Liver (tissue), 9 donors: ENCODE measurements around the gene KDM4C. TPM values are rescaled to one million over a fixed set of nuclear protein-coding genes. Genes with fewer than 3 reads are reported as not detected.
A peak's percentile ranks its signal among the peaks of the same experiment; 100 is the strongest.

Source experiments
- DNase-seq: peaks from one replicate; pipeline ENCODE4 v3.0.0-alpha.2; 2017; ENCODE audit warnings: low spot score
- H3K27ac ChIP-seq, 2 donors: one replicate each; pipeline ENCODE4 v1.7.0; 2013; ENCODE audit warnings: inconsistent platforms in 2 of 2, low read length in 2 of 2, control low read depth in 1 of 2, low read depth in 1 of 2, mild to moderate bottlenecking in 1 of 2
- H3K27me3 ChIP-seq, 4 donors: one replicate each; pipeline versions ENCODE4 v1.6.1 to v1.7.0; 2013; ENCODE audit warnings: low read length in 3 of 4, inconsistent platforms in 1 of 4, mild to moderate bottlenecking in 1 of 4, moderate library complexity in 1 of 4; ENCODE audit not compliant: control insufficient read depth in 4 of 4, insufficient read depth in 4 of 4
- H3K36me3 ChIP-seq, 4 donors: one replicate each; pipeline versions ENCODE4 v1.6.1 to v1.7.0; 2013; ENCODE audit warnings: low read length in 3 of 4, mild to moderate bottlenecking in 3 of 4, low read depth in 1 of 4, moderate library complexity in 1 of 4; ENCODE audit not compliant: control insufficient read depth in 4 of 4, insufficient read depth in 3 of 4
- H3K4me1 ChIP-seq, 4 donors: one replicate each; pipeline versions ENCODE4 v1.6.1 to v1.7.0; 2013; ENCODE audit warnings: low read length in 3 of 4, mild to moderate bottlenecking in 3 of 4, moderate library complexity in 1 of 4; ENCODE audit not compliant: control insufficient read depth in 4 of 4, insufficient read depth in 4 of 4
- H3K4me3 ChIP-seq, 3 donors: one replicate each; pipeline versions ENCODE4 v1.6.1 to v1.7.0; 2013; ENCODE audit warnings: low read length in 3 of 3, control low read depth in 1 of 3, low read depth in 1 of 3, mild to moderate bottlenecking in 1 of 3
- H3K9ac ChIP-seq, 2 donors: one replicate each; pipeline ENCODE4 v1.7.0; 2013; ENCODE audit warnings: low read length in 2 of 2, mild to moderate bottlenecking in 2 of 2, moderate library complexity in 2 of 2, control low read depth in 1 of 2, low read depth in 1 of 2
- H3K9me3 ChIP-seq, 4 donors: one replicate each; pipeline versions ENCODE4 v1.6.1 to v1.7.0; 2013; ENCODE audit warnings: low read length in 3 of 4; ENCODE audit not compliant: control insufficient read depth in 4 of 4
- FOXA1 ChIP-seq: IDR thresholded peaks from 2 replicates; pipeline ENCODE4 v1.6.1; 2016; ENCODE audit warnings: antibody characterized with exemption
- FOXA2 ChIP-seq: IDR thresholded peaks from 2 replicates; pipeline ENCODE4 v1.6.1; 2016; ENCODE audit warnings: antibody characterized with exemption
- GABPA ChIP-seq, 2 donors: IDR thresholded peaks in 1 of 2; conservative IDR thresholded peaks in 1 of 2; 2 replicates each; pipeline ENCODE4 v1.6.1; 2016; ENCODE audit warnings: antibody characterized with exemption in 2 of 2, mild to moderate bottlenecking in 1 of 2, moderate library complexity in 1 of 2
- JUND ChIP-seq, 2 donors: IDR thresholded peaks; 2 replicates each; pipeline ENCODE4 v1.6.1; 2016; ENCODE audit warnings: antibody characterized with exemption in 2 of 2
- NR2F2 ChIP-seq: IDR thresholded peaks from 2 replicates; pipeline ENCODE4 v1.6.1; 2016; ENCODE audit warnings: antibody characterized with exemption
- RXRA ChIP-seq, 2 donors: IDR thresholded peaks; 2 replicates each; pipeline ENCODE4 v1.6.1; 2017 to 2018; ENCODE audit warnings: antibody characterized with exemption in 2 of 2, mild to moderate bottlenecking in 1 of 2
- SP1 ChIP-seq: IDR thresholded peaks from 2 replicates; pipeline ENCODE4 v1.6.1; 2018; ENCODE audit warnings: antibody characterized with exemption, mild to moderate bottlenecking
- TAF1 ChIP-seq: conservative IDR thresholded peaks from 2 replicates; pipeline ENCODE4 v1.6.1; 2016; ENCODE audit warnings: antibody characterized with exemption, mild to moderate bottlenecking
- YY1 ChIP-seq: IDR thresholded peaks from 2 replicates; pipeline ENCODE4 v1.6.1; 2016; ENCODE audit warnings: antibody characterized with exemption, mild to moderate bottlenecking
- WGBS: extraction: QIAGEN DNeasy Blood & Tissue Kit; methylation state at CpG from one replicate; pipeline ENCODE4 v1.1.7; 2013; 5-methylcytosine and 5-hydroxymethylcytosine counted together
- polyA plus RNA-seq, 2 donors: library from polyadenylated mRNA; stranded (reverse) in 1 of 2; unstranded in 1 of 2; fragments of 200-250 nt in 1 of 2; fragments of >200 nt in 1 of 2; fragmentation: Nextera tagmentation in 1 of 2; extraction: Ambion mirVana in 1 of 2; gene quantifications; one replicate each; pipeline versions ENCODE4 v1.2.1 to v1.2.3, GENCODE V29; 2013 to 2015
- total RNA-seq, 2 donors: library from RNA; depleted of rRNA; stranded (reverse); fragments of >200 nt; gene quantifications; one replicate each; pipeline ENCODE4 v1.2.3, GENCODE V29; 2014
- TF ChIP-seq, protein P1 (sequence below): fragments of 150-350 bp; IDR thresholded peaks from 2 replicates; pipeline ENCODE4 v1.5.1; 2017; ENCODE audit warnings: improper control_type of control experiment, low read depth, low read length; ENCODE audit not compliant: missing input control
- TF ChIP-seq, protein P2 (sequence below): IDR thresholded peaks from 2 replicates; pipeline ENCODE4 v1.6.1; 2016; ENCODE audit warnings: antibody characterized with exemption, mild to moderate bottlenecking
- TF ChIP-seq, protein P3 (sequence below): IDR thresholded peaks from 2 replicates; pipeline ENCODE4 v1.6.1; 2016; ENCODE audit warnings: antibody characterized with exemption
- donor health status: healthy.
- donor health status: healthy.
- donor health status: healthy.
- donor health status: healthy.
- donor health status: healthy.

The KDM4C gene
- total and polyA plus RNA-seq, 4 donors = 4.3 to 40.2 (median 24.0) TPM

DNA sequence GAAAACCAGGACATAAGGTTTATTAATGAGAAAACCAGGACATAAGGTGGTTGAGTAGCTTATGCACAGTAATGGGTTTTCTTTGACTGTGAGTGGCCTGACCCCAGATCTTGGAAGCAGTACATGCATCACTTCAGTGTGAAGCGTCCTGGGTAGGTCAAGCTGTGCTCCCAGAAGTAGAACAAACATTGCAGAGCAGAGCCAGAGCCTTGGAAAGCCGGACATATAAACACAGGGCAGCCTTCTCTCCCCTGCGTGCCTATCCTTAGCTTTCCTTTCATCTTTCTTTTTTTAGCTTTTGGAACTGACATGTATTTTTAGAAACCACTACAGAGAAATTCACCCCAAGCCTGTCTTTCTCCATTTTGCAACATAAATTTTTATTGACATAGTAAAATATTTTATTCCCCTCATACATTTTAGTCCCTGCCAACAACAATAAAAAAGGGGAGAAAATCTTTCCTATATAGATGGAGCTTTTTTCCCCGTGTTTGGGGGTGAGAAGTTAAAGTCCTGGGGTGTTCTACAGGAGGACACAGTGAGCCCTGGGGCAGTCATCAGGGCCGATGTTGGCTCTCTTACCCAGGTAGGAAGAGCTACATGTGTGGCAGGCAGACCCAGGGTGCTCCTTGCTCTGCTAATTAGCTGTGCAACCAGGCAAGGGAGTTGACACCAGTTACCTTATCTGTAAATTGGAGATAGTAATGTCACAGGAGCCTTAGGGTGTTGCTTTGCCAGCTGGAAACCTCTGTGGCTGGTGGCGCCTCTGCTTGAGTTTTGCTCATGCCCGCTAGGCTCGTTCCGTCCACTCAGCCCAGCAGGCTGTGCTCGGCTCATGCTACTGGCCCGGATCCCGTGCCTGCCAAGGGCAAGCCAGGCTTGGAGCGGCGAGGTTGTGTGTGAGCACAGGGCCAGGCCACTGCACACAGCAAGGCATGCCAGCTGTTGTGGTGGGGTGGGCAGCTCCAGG is 389.6 kb downstream of the KDM4C start:
- DNase-seq = no peak
- Histone ChIP-seq H3K9ac (no peak overlapping the region), H3K4me1 (no peaks in the 10 kb centered on the region), H3K36me3 (peaks cover 0 to 9% (median 0%) of the 10 kb centered on the region in 4 donors), H3K27me3 (no peaks in the 10 kb centered on the region), H3K9me3 (no peaks in the 10 kb centered on the region), H3K4me3 (no peak overlapping the region), H3K27ac (no peak overlapping the region)
- TF ChIP-seq NR2F2 = peak; percentile 12
- TF ChIP-seq, protein P1, sequence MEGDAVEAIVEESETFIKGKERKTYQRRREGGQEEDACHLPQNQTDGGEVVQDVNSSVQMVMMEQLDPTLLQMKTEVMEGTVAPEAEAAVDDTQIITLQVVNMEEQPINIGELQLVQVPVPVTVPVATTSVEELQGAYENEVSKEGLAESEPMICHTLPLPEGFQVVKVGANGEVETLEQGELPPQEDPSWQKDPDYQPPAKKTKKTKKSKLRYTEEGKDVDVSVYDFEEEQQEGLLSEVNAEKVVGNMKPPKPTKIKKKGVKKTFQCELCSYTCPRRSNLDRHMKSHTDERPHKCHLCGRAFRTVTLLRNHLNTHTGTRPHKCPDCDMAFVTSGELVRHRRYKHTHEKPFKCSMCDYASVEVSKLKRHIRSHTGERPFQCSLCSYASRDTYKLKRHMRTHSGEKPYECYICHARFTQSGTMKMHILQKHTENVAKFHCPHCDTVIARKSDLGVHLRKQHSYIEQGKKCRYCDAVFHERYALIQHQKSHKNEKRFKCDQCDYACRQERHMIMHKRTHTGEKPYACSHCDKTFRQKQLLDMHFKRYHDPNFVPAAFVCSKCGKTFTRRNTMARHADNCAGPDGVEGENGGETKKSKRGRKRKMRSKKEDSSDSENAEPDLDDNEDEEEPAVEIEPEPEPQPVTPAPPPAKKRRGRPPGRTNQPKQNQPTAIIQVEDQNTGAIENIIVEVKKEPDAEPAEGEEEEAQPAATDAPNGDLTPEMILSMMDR = no peak
- 83% methylated on average over 14 of the region's 14 CpGs for WGBS

DNA sequence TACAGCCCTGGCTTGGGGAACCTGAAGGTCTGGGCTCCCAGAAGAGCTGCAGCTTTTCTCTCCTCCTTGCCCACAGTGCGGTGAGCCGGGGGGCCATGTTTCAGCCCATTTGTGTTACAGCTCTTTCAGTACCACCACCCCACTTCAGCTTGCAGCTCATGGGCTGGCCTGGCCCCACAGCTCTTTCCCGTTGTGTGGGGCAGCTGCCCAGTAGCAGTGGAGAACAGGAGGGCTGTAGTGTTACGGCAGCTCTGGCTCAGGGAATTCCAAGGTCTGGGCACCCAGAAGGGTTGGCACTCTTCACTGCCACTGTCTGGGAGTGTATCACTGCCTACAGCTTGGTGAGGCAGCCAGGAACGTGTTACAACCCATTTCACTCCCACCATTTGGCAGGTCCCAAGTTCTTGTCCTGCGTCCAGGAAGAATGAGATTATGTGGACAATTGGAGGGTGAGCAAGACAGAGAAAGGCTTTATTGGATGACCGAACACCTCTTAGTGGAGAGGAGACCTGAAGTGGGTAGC is 390.5 kb downstream of the KDM4C start:
- 97% methylated on average over 7 of the region's 7 CpGs for WGBS
- H3K9ac ChIP-seq = no peak overlapping the region
- H3K9me3 ChIP-seq = no peaks in the 10 kb centered on the region
- no peak for DNase-seq
- H3K4me1 ChIP-seq = no peaks in the 10 kb centered on the region
- no peak overlapping the region for H3K27ac ChIP-seq
- TF ChIP-seq JUND (IDR thresholded peaks at IDR 0.05) = no peak
- TF ChIP-seq, protein P1 = no peak
- no peak overlapping the region for H3K4me3 ChIP-seq
- peaks cover 0 to 9% (median 0%) of the 10 kb centered on the region in 4 donors for H3K36me3 ChIP-seq
- no peaks in the 10 kb centered on the region for H3K27me3 ChIP-seq

DNA sequence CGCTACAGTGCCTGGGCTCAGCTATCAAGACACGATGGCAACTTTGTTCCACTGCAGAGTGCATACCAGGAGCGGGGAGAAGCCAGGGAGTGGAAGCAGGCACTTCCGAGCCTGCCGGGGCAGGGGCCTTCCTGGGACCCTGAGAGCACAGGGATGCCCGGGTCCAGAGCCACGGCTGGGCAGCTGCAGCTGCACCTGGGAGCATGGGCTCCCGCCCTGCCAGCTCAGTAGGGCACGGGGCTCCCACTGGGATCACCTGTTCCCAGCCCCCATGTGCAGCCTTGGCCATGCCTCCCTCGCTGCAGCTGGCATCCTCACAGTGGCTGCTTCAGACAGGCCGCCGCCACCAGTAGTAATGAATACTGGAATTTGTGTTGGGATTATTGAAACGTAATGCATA is 391.5 kb downstream of the KDM4C start:
- Histone ChIP-seq H3K4me1 (peaks cover 0 to 3% (median 0%) of the 10 kb centered on the region in 4 donors), H3K27ac (no peak overlapping the region), H3K9me3 (no peaks in the 10 kb centered on the region), H3K36me3 (peaks cover 0 to 9% (median 0%) of the 10 kb centered on the region in 4 donors), H3K9ac (no peak overlapping the region), H3K27me3 (no peaks in the 10 kb centered on the region), H3K4me3 (no peak overlapping the region)
- TF ChIP-seq RXRA (IDR thresholded peaks at IDR 0.05) (no peak), FOXA1 (no peak), FOXA2 (no peak), YY1 (no peak), GABPA (IDR thresholded peaks at IDR 0.05 in 1 of 2, conservative IDR thresholded peaks at IDR 0.05 in 1 of 2) (no peak), TAF1 (no peak), SP1 (no peak)
- TF ChIP-seq, protein P1 = no peak
- TF ChIP-seq, protein P2, sequence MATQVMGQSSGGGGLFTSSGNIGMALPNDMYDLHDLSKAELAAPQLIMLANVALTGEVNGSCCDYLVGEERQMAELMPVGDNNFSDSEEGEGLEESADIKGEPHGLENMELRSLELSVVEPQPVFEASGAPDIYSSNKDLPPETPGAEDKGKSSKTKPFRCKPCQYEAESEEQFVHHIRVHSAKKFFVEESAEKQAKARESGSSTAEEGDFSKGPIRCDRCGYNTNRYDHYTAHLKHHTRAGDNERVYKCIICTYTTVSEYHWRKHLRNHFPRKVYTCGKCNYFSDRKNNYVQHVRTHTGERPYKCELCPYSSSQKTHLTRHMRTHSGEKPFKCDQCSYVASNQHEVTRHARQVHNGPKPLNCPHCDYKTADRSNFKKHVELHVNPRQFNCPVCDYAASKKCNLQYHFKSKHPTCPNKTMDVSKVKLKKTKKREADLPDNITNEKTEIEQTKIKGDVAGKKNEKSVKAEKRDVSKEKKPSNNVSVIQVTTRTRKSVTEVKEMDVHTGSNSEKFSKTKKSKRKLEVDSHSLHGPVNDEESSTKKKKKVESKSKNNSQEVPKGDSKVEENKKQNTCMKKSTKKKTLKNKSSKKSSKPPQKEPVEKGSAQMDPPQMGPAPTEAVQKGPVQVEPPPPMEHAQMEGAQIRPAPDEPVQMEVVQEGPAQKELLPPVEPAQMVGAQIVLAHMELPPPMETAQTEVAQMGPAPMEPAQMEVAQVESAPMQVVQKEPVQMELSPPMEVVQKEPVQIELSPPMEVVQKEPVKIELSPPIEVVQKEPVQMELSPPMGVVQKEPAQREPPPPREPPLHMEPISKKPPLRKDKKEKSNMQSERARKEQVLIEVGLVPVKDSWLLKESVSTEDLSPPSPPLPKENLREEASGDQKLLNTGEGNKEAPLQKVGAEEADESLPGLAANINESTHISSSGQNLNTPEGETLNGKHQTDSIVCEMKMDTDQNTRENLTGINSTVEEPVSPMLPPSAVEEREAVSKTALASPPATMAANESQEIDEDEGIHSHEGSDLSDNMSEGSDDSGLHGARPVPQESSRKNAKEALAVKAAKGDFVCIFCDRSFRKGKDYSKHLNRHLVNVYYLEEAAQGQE = no peak
- TF ChIP-seq, protein P3, sequence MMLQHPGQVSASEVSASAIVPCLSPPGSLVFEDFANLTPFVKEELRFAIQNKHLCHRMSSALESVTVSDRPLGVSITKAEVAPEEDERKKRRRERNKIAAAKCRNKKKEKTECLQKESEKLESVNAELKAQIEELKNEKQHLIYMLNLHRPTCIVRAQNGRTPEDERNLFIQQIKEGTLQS = no peak
- no peak for DNase-seq
- WGBS = 98% methylated on average over 13 of the region's 13 CpGs
